SH-SY5Y (cell line): ENCODE results near the gene DIP2C.

ENCODE experiments used
- GATA2 ChIP-seq: IDR thresholded peaks from 2 replicates; pipeline ENCODE4 v1.6.1; 2011; ENCODE audit warnings: mild to moderate bottlenecking, low read depth, low read length
- GATA3 ChIP-seq: IDR thresholded peaks from 2 replicates; pipeline ENCODE4 v1.6.1; 2011; ENCODE audit warnings: low read depth, mild to moderate bottlenecking, low read length, moderate library complexity

DNA sequence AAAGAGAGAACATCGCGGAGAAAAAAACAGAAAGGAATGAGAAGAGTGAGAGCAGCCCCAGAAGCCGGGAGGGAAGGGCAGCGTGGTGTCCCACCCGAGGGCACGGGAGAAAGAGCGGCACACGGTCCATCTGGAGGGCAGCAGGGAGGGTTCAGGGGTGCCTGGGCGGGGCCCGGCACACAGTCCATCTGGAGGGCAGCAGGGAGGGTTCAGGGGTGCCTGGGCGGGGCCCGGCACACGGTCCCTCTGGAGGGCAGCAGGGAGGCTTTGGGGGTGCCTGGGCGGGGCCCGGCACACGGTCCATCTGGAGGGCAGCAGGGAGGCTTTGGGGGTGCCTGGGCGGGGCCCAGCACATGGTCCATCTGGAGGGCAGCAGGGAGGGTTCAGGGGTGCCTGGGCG is 381.8 kb downstream of the DIP2C start:
- TF ChIP-seq GATA2 (no peak), GATA3 (no peak)
